SK-N-SH (cell line): ENCODE measurements around the gene SLC22A2.

Experiments used
- CTCF ChIP-seq: fragments of 200-600 bp; sonication (generic); IDR thresholded peaks from 2 replicates; pipeline ENCODE4 v1.6.1; 2017; ENCODE audit warnings: antibody characterized with exemption, mild to moderate bottlenecking, moderate library complexity
- EP300 ChIP-seq, 2 experiments: IDR thresholded peaks; 2 replicates each; pipeline versions ENCODE4 v1.4.0 to v1.6.1; 2012; ENCODE audit warnings: borderline replicate concordance in 1 of 2, low read depth in 1 of 2, low read length in 1 of 2
- NRF1 ChIP-seq: IDR thresholded peaks from 2 replicates; pipeline ENCODE4 v1.6.1; 2012; ENCODE audit warnings: low read depth, mild to moderate bottlenecking, low read length
- RAD21 ChIP-seq: IDR thresholded peaks from 2 replicates; pipeline ENCODE4 v1.6.1; 2012; ENCODE audit warnings: mild to moderate bottlenecking, low read length
- SMC3 ChIP-seq: IDR thresholded peaks from 2 replicates; pipeline ENCODE4 v1.6.1; 2012; ENCODE audit warnings: low read depth, low read length, improper control_type of control experiment
- TAF1 ChIP-seq: IDR thresholded peaks from 2 replicates; pipeline ENCODE4 v1.6.1; 2012; ENCODE audit warnings: low read depth, mild to moderate bottlenecking, low read length, moderate library complexity, borderline replicate concordance

- TF ChIP-seq CTCF, result no peak
- TF ChIP-seq EP300 (IDR thresholded peaks at IDR 0.05; ENCODE audit: borderline replicate concordance in 1 of 2, low read depth in 1 of 2, low read length in 1 of 2), result no peak
- no peak for TF ChIP-seq SMC3
- no peak for TF ChIP-seq NRF1
- no peak for TF ChIP-seq RAD21
- no peak for TF ChIP-seq TAF1
Observed at GRCh38 chr6:160215232-160215631, 43.4 kb downstream of the SLC22A2 start.
